GM12878 (cell line): ENCODE data around the gene CD3E. TPM values are rescaled to one million over a fixed set of nuclear protein-coding genes. Genes with fewer than 3 reads are reported as not detected.
"Not testable (repeated sequence)": the region's sequence is repeated elsewhere in the genome, so short reads cannot be mapped to it uniquely, and the experiment has no call there.

Experiments used
- ATAC-seq: fragments of 200-7000 bp; cut with Tn5 transposase; 3 replicates; pipeline ENCODE4 v1.9.1; 2020; ENCODE audit warnings: mild to moderate bottlenecking, moderate library complexity
- BruUV-seq: library from RNA; stranded (reverse); fragments of 400-500 nt; replicated peaks from 2 replicates; lab custom pipeline; 2021; lab: Mats Ljungman, UMichigan
- CTCF ChIA-PET: fragments of 300-600 bp; sonication (Branson Sonifier 250); formaldehyde crosslinking; extraction: SDS; loops from one replicate; lab custom pipeline; 2021; ENCODE audit warnings: inconsistent platforms; lab: Yijun Ruan, JAX
- POLR2A ChIA-PET: fragments of 350-600 bp; formaldehyde crosslinking; extraction: SDS; loops from one replicate; lab custom pipeline; 2021; ENCODE audit warnings: inconsistent platforms; lab: Charles Lee
- RAD21 ChIA-PET: fragments of 300-600 bp; sonication (Branson Sonifier 250); formaldehyde crosslinking; loops from one replicate; lab custom pipeline; 2023; ENCODE audit warnings: antibody characterized with exemption; ENCODE audit not compliant: unreplicated experiment; lab: Charles Lee
- SMC1A ChIA-PET: fragments of 300-600 bp; sonication (Branson Sonifier 250); formaldehyde crosslinking; loops from one replicate; lab custom pipeline; 2023; ENCODE audit not compliant: unreplicated experiment, uncharacterized antibody; lab: Charles Lee
- DNase-seq: peaks from one replicate; pipeline ENCODE4 v3.0.0-alpha.2; 2011; ENCODE audit warnings: low read depth, low spot score
- FAIRE-seq: peaks from 3 replicates; lab custom pipeline; 2011; peaks lifted over from hg19 to GRCh38; lab: Jason Lieb, UNC
- H2AFZ ChIP-seq: 2 replicates; pipeline ENCODE4 v1.6.0; 2011; ENCODE audit warnings: low read depth, low read length, control low read depth; ENCODE audit not compliant: control insufficient read depth
- H3K27ac ChIP-seq: 2 replicates; pipeline ENCODE4 v1.5.1; 2011; ENCODE audit warnings: control low read depth; ENCODE audit not compliant: control insufficient read depth, insufficient read depth
- H3K27me3 ChIP-seq, 2 experiments: replicated peaks in 1 of 2; 2 replicates each; pipeline versions ENCODE4 v1.6.0 to v1.6.1; 2011; ENCODE audit warnings: low read length in 1 of 2; ENCODE audit not compliant: control insufficient read depth in 2 of 2, insufficient read depth in 2 of 2
- H3K36me3 ChIP-seq, 2 experiments: 2 replicates each; pipeline ENCODE4 v1.5.1; 2011; ENCODE audit warnings: low read length in 1 of 2; ENCODE audit not compliant: control insufficient read depth in 2 of 2, insufficient read depth in 2 of 2
- H3K4me1 ChIP-seq: 2 replicates; pipeline ENCODE4 v1.6.1; 2011; ENCODE audit warnings: mild to moderate bottlenecking, low read length, moderate library complexity, mixed read lengths; ENCODE audit not compliant: control insufficient read depth, insufficient read depth
- H3K4me2 ChIP-seq: 2 replicates; pipeline ENCODE4 v1.6.0; 2011; ENCODE audit warnings: control low read depth; ENCODE audit not compliant: control insufficient read depth, insufficient read depth
- H3K4me3 ChIP-seq: fragments of 200-600 bp; sonication (generic); 2 replicates; pipeline ENCODE4 v1.5.1; 2016
- H3K79me2 ChIP-seq: 2 replicates; pipeline ENCODE4 v1.6.0; 2011; ENCODE audit warnings: low read length; ENCODE audit not compliant: control insufficient read depth, insufficient read depth
- H3K9ac ChIP-seq: 2 replicates; pipeline ENCODE4 v1.8.0; 2011; ENCODE audit warnings: low read length, control low read depth, mixed read lengths; ENCODE audit not compliant: control insufficient read depth, insufficient read depth
- H3K9me3 ChIP-seq: replicated peaks from 3 replicates; pipeline ENCODE4 v1.5.1; 2011; ENCODE audit warnings: mild to moderate bottlenecking, low read length; ENCODE audit not compliant: control insufficient read depth, insufficient read depth
- H4K20me1 ChIP-seq: 2 replicates; pipeline ENCODE4 v1.6.0; 2011; ENCODE audit not compliant: control insufficient read depth, insufficient read depth
- WGBS: methylation state at CpG from one replicate; pipeline ENCODE4 v1.1.6; 2016; ENCODE audit warnings: low lambda C conversion rate; ENCODE audit not compliant: insufficient replicate concordance, insufficient coverage; ENCODE audit errors: missing lambda C conversion rate; 5-methylcytosine and 5-hydroxymethylcytosine counted together
- in situ Hi-C: fragments of 300-500 bp; cut with MboI; formaldehyde crosslinking; loops from 9 replicates; pipeline ENCODE4 v1.14.3; 2018; ENCODE audit warnings: mixed read lengths
- intact Hi-C: fragments of 100-400 bp; cut with micrococcal nuclease; formaldehyde crosslinking; loops from one replicate; pipeline ENCODE4 v1.14.2; 2022; ENCODE audit not compliant: unreplicated experiment
- polyA plus RNA-seq, 11 experiments: library from polyadenylated mRNA; depleted of rRNA in 4 of 11; unstranded in 6 of 11; stranded (reverse) in 5 of 11; fragments of >200 nt; fragmentation: Nextera tagmentation in 4 of 11; fragmentation: Illumina TruSeq in 1 of 11; extraction: Ambion mirVana in 4 of 11; extraction: Trizol in 1 of 11; gene quantifications; 1 replicate in 1 of 11; 2 replicates in 10 of 11; pipeline versions ENCODE4 v1.2.1 to v1.2.3, GENCODE V29; 2011 to 2016; ENCODE audit warnings: inconsistent platforms in 2 of 11, missing spikeins in 2 of 11, low read depth in 1 of 11
- total RNA-seq, 4 experiments: library from RNA; depleted of rRNA in 3 of 4; stranded (reverse); fragments of >200 nt in 3 of 4; fragmentation: Illumina TruSeq in 1 of 4; extraction: Trizol in 1 of 4; gene quantifications; 2 replicates each; pipeline versions ENCODE4 v1.2.1 to v1.2.3, GENCODE V29; 2013 to 2021
- TF ChIP-seq, protein P1 (sequence below): fragments of 450-650 bp; IDR thresholded peaks from 2 replicates; pipeline ENCODE4 v1.6.1; 2017; ENCODE audit warnings: mild to moderate bottlenecking, low read depth, inconsistent platforms; ENCODE audit not compliant: poor library complexity, severe bottlenecking

CD3E gene
- total and polyA plus RNA-seq, 10 of the 15 experiments (the other 5 are each of a cell fraction or from before 2014, with no cell fraction given) = 0.10 to 17.3 (median 3.8) TPM

DNA sequence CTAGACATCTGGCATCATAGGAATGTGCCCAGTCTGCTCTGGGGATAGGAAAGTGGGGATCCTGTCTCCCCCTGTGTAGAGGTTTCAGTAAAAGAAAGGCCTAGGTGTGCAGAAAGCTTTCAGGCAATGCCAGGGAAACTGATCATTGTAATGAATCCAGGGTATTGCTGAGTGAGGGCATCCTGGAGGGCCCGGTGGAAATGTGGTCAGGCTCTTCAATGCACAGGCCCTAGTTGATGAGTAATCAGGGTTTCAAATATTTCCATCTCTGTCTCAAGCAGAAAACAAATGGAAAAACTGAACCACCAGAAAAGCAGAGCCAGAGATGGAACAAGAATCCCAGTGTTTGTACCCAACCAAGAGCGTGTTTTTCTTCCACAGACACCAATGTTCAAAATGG, 2.0 kb downstream of the CD3E start:
- in situ Hi-C loops = no loop called here
- Histone ChIP-seq H3K4me1 (peaks cover 4% of the 10 kb centered on the region; the same call in 1 of the 2 replicates), H3K27me3 (peaks cover 0 to 2% of the 10 kb centered on the region in 2 experiments; a peak in 1 of 4 replicates), H3K36me3 (no peaks in the 10 kb centered on the region)
- POLR2A ChIA-PET = no interaction called here
- TF ChIP-seq, protein P1, sequence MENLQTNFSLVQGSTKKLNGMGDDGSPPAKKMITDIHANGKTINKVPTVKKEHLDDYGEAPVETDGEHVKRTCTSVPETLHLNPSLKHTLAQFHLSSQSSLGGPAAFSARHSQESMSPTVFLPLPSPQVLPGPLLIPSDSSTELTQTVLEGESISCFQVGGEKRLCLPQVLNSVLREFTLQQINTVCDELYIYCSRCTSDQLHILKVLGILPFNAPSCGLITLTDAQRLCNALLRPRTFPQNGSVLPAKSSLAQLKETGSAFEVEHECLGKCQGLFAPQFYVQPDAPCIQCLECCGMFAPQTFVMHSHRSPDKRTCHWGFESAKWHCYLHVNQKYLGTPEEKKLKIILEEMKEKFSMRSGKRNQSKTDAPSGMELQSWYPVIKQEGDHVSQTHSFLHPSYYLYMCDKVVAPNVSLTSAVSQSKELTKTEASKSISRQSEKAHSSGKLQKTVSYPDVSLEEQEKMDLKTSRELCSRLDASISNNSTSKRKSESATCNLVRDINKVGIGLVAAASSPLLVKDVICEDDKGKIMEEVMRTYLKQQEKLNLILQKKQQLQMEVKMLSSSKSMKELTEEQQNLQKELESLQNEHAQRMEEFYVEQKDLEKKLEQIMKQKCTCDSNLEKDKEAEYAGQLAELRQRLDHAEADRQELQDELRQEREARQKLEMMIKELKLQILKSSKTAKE = no peak
- TF ChIP-seq, all 136 proteins: peak for 0
- Histone ChIP-seq H2AFZ (no peak overlapping the region), H3K79me2 (no peaks in the 10 kb centered on the region), H4K20me1 (no peaks in the 10 kb centered on the region), H3K4me3 (no peak overlapping the region), H3K27ac (no peak overlapping the region), H3K4me2 (no peak overlapping the region), H3K9me3 (no peaks in the 10 kb centered on the region; the same call in 2 of the 3 replicates), H3K9ac (no peak overlapping the region)
- ChIA-PET CTCF (interaction anchor here (0.8 to 1.1 kb wide), 2 partner anchors 11 to 31 kb away, joined by 3 to 5 read pairs; no protein-coding TSS in a partner anchor), RAD21 (no interaction called here), SMC1A (interaction anchor here (0.6 kb wide), 1 partner anchor 22 kb away, joined by 3 read pairs; no protein-coding TSS in a partner anchor)
- no peak for FAIRE-seq
- no peak for ATAC-seq
- intact Hi-C loops = no loop called here
- DNase-seq = no peak
- BruUV-seq = no TSS peak
- 7% methylated on average over 2 of the region's 2 CpGs for WGBS

DNA sequence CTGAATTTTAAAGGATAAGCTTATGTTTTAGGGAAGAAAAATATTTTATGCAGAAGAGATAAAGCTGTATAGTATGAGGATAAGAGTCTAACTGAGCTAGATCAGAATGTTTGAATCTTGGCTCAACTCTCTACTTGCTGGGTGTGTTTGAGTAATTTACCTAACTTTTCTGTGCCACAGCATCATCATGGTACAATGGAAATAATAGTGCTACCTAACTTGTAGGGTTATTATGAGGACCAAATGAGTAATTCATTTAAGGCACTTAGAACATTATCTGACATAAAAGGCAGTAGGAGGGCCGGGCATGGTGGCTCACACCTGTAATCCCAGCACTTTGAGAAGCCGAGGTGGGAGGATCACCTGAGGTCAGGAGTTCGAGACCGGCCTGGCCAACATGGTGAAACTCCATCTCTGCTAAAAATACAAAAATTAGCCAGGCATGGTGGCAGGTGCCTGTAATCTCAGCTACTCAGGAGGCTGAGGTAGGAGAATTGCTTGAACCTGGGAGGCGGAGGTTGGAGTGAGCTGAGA, 4.5 kb downstream of the CD3E start:
- H3K27me3 ChIP-seq, H3K4me1 ChIP-seq, intact Hi-C loops, H3K27ac ChIP-seq, H3K9me3 ChIP-seq, FAIRE-seq, ATAC-seq, H3K9ac ChIP-seq, BruUV-seq, H3K4me3 ChIP-seq, H3K79me2 ChIP-seq, H3K36me3 ChIP-seq, H2AFZ ChIP-seq, H4K20me1 ChIP-seq, POLR2A ChIA-PET, H3K4me2 ChIP-seq, DNase-seq, in situ Hi-C loops: not testable (repeated sequence)
- WGBS = 37% methylated on average over 5 of the region's 5 CpGs
- CTCF ChIA-PET = interaction anchor here (1.0 to 2.5 kb wide), 4 partner anchors 11 to 111 kb away, joined by 3 to 16 read pairs (median 3); no protein-coding TSS in a partner anchor
- SMC1A ChIA-PET = interaction anchor here (0.7 to 1.6 kb wide), 5 partner anchors 9 to 176 kb away, joined by 3 to 5 read pairs (median 3); partner anchors contain the start of gene CD3D
- RAD21 ChIA-PET = interaction anchor here (0.6 to 1.4 kb wide), 2 partner anchors 44 to 110 kb away, joined by 4 to 5 read pairs; no protein-coding TSS in a partner anchor
